Measurements from ENCODE around the gene KRAS. TPM values are rescaled to one million over a fixed set of nuclear protein-coding genes. Genes with fewer than 3 reads are reported as not detected.
"Not testable (repeated sequence)": the region's sequence is repeated elsewhere in the genome, so short reads cannot be mapped to it uniquely, and the experiment has no call there.

KRAS gene
- 10 to 100 TPM; 18.9 to 20.6 TPM for total RNA-seq

DNA sequence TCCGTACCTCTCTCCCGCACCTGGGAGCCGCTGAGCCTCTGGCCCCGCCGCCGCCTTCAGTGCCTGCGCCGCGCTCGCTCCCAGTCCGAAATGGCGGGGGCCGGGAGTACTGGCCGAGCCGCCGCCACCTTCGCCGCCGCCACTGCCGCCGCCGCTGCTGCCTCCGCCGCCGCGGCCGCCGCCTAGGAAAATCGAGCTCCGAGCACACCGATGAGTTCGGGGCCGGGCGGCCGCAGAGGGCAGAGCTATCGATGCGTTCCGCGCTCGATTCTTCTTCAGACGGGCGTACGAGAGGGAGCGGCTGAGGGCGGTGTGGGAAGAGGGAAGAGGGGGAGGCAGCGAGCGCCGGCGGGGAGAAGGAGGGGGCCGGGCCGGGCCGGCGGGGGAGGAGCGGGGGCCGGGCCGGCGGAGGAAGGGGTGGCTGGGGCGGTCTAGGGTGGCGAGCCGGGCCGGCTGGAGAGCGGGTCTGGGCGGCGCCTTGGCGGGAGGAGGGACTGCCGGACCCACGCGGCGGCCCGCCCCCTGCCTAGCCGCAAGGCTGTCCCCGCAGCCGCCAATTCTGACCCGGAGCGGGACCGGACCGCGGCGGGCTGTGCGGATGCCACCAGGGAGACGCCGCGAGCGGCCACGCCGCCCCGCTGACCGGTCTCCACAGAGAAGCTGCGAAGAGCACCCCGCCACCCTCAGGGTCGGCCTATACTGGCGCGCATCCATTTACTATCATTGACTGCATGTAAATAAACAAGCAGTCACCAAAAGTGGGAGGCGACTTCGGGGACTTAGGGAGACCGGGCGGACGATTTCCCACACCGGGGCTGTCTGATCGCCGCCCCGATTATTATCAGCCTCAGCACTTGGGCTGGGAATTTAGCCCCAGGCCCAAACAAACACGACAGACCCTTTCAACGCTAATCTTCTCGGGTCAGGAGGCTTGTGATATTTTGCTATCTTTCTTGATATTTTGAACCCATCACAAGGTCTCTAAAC lies at the start of gene KRAS:
TSS of gene KRAS (minus strand) at position 186 of the 987 bp plus-strand sequence.
- H3K4me3 Mint-ChIP-seq, result peak within 1 kb of the TSS; percentile 93
- peaks cover 43% of the 10 kb centered on the region for H3K4me1 Mint-ChIP-seq (ENCODE audit: low read depth)
- peak within 1 kb of the TSS; percentile 88 for H3K27ac Mint-ChIP-seq
- DNase-seq, result peak; percentile 94
- peaks cover 12% of the 10 kb centered on the region for H3K36me3 Mint-ChIP-seq (ENCODE audit: low read depth)
- no peaks in the 10 kb centered on the region for H3K9me3 Mint-ChIP-seq
- intact Hi-C loops (cut with micrococcal nuclease), result loop anchor here (1.0 to 2.0 kb wide), 6 partner anchors 10 to 198 kb away; partner anchors contain the start of genes DNAI7 and ETFRF1
- CTCF ChIA-PET, result interaction anchor here (0.6 to 1.0 kb wide), 3 partner anchors 10 to 132 kb away, joined by 3 to 5 read pairs (median 4); no protein-coding TSS in a partner anchor
- H3K27me3 Mint-ChIP-seq (ENCODE audit: low read depth), result no peaks in the 10 kb centered on the region

- H3K9me3 Mint-ChIP-seq, result no peaks in the 10 kb centered on the region
- intact Hi-C loops (cut with micrococcal nuclease), result no loop called here
- H3K4me3 Mint-ChIP-seq, result no peak overlapping the region
- no peaks in the 10 kb centered on the region for H3K36me3 Mint-ChIP-seq (ENCODE audit: low read depth)
- H3K27me3 Mint-ChIP-seq (ENCODE audit: low read depth), result peaks cover under 1% of the 10 kb centered on the region
- no peak for DNase-seq
- peaks cover 13% of the 10 kb centered on the region for H3K4me1 Mint-ChIP-seq (ENCODE audit: low read depth)
- no peak overlapping the region for H3K27ac Mint-ChIP-seq
- CTCF ChIA-PET, result interaction anchor here (0.6 kb wide), 1 partner anchor 508 kb away, joined by 5 read pairs; no protein-coding TSS in a partner anchor
Measured at GRCh38 chr12:25296381-25296780, 45.7 kb upstream of the KRAS start.

DNA sequence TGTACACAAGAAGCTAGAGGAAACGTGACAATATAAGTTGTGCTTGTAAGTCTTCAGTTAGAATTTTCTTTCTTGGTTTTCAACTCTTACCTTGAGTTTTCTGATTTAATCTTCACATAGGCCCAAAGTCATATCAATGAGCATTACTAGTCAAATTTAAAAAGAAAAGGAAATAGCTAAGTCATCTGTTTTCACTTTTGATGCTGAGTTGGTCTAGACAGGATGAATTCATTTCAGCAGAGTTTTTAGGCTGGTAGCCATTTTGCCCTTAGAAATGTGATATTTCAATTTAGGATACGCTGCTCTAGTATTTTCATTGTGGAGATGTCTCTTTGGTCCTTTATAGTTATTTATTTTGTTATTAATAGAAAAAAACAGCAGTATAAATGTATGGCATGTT lies 44.6 kb upstream of the KRAS start:
- Mint-ChIP-seq H3K27me3 (ENCODE audit: low read depth) (no peaks in the 10 kb centered on the region), H3K36me3 (ENCODE audit: low read depth) (no peaks in the 10 kb centered on the region), H3K4me3 (no peak overlapping the region), H3K27ac (no peak overlapping the region), H3K4me1 (ENCODE audit: low read depth) (peaks cover 13% of the 10 kb centered on the region), H3K9me3 (no peaks in the 10 kb centered on the region)
- intact Hi-C loops (cut with micrococcal nuclease), result no loop called here
- no peak for DNase-seq
- CTCF ChIA-PET, result no interaction called here

GRCh38 chr12:25293653-25294052 lies 42.9 kb upstream of the KRAS start:
- no peak for DNase-seq
- no peaks in the 10 kb centered on the region for H3K36me3 Mint-ChIP-seq (ENCODE audit: low read depth)
- CTCF ChIA-PET, result no interaction called here
- peaks cover 4% of the 10 kb centered on the region for H3K9me3 Mint-ChIP-seq
- H3K27ac Mint-ChIP-seq, result no peak overlapping the region
- H3K27me3 Mint-ChIP-seq (ENCODE audit: low read depth), result no peaks in the 10 kb centered on the region
- intact Hi-C loops (cut with micrococcal nuclease), result no loop called here
- H3K4me3 Mint-ChIP-seq, result no peak overlapping the region
- peaks cover 13% of the 10 kb centered on the region for H3K4me1 Mint-ChIP-seq (ENCODE audit: low read depth)

GRCh38 chr12:25292810-25293221 lies 42.1 kb upstream of the KRAS start:
- H3K4me3 Mint-ChIP-seq; H3K27ac Mint-ChIP-seq; H3K9me3 Mint-ChIP-seq; H3K27me3 Mint-ChIP-seq (ENCODE audit: low read depth); CTCF ChIA-PET; intact Hi-C loops (cut with micrococcal nuclease); H3K36me3 Mint-ChIP-seq (ENCODE audit: low read depth): not testable (repeated sequence)
- DNase-seq, result peak; percentile 52
- peaks cover 13% of the 10 kb centered on the region for H3K4me1 Mint-ChIP-seq (ENCODE audit: low read depth)

DNA sequence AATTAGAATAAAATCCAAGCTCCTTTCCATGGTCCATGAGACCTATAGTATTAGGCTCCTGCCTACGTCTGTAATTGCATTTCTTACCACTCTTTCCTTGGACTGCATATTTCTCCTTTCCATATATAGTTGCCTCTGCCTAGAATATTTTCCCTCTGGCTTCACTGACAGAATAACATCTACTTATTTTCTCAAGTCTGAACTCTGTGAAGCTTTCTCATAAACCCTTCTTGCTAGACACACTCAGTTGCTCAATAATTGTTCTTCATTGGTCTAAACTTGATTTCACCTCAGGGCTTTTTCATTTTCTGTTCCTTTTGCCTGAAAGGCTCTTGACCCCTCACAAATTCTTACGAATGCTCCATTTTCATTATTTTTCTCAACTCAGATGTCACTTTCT lies 36.9 kb upstream of the KRAS start:
- no peak overlapping the region for H3K4me3 Mint-ChIP-seq
- no peaks in the 10 kb centered on the region for H3K27me3 Mint-ChIP-seq (ENCODE audit: low read depth)
- intact Hi-C loops (cut with micrococcal nuclease), result no loop called here
- CTCF ChIA-PET, result interaction anchor here (1.6 kb wide), 1 partner anchor 37 kb away, joined by 4 read pairs; the partner anchor contains the start of gene KRAS
- no peak for DNase-seq
- H3K4me1 Mint-ChIP-seq (ENCODE audit: low read depth), result peaks cover 17% of the 10 kb centered on the region
- H3K27ac Mint-ChIP-seq, result no peak overlapping the region
- H3K9me3 Mint-ChIP-seq, result peaks cover 4% of the 10 kb centered on the region
- H3K36me3 Mint-ChIP-seq (ENCODE audit: low read depth), result no peaks in the 10 kb centered on the region

- DNase-seq, result no peak
- Mint-ChIP-seq H3K9me3 (peaks cover 4% of the 10 kb centered on the region), H3K4me3 (no peak overlapping the region), H3K27me3 (ENCODE audit: low read depth) (no peaks in the 10 kb centered on the region), H3K36me3 (ENCODE audit: low read depth) (no peaks in the 10 kb centered on the region), H3K27ac (no peak overlapping the region), H3K4me1 (ENCODE audit: low read depth) (peaks cover 19% of the 10 kb centered on the region)
- intact Hi-C loops (cut with micrococcal nuclease), result no loop called here
- CTCF ChIA-PET, result interaction anchor here (1.6 kb wide), 1 partner anchor 36 kb away, joined by 4 read pairs; the partner anchor contains the start of gene KRAS
Measured at GRCh38 chr12:25286837-25287236, 36.1 kb upstream of the KRAS start.

DNA sequence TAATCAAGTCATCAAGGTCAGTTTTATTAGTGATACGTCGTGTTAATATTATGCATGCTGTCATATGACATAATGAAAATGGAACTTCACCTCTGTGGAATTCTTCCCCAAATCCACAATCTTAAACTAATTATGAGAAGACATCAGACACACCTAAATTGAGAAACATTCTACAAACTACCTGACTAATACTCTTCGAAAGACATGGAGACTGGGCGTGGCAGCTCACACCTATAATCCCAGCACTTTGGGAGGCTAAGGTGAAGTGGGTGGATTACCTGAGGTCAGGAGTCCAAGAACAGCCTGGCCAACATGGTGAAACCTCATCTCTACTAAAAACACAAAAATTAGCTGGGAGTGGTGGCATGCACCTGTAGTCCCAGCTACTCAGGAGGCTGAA lies 33.3 kb upstream of the KRAS start:
- Mint-ChIP-seq H3K9me3 (no peaks in the 10 kb centered on the region), H3K4me3 (no peak overlapping the region), H3K36me3 (ENCODE audit: low read depth) (no peaks in the 10 kb centered on the region), H3K27me3 (ENCODE audit: low read depth) (no peaks in the 10 kb centered on the region), H3K4me1 (ENCODE audit: low read depth) (peaks cover 41% of the 10 kb centered on the region), H3K27ac (no peak overlapping the region)
- CTCF ChIA-PET, result interaction anchor here (0.6 to 1.0 kb wide), 2 partner anchors 50 to 646 kb away, joined by 4 to 6 read pairs; no protein-coding TSS in a partner anchor
- intact Hi-C loops (cut with micrococcal nuclease), result no loop called here
- no peak for DNase-seq

DNA sequence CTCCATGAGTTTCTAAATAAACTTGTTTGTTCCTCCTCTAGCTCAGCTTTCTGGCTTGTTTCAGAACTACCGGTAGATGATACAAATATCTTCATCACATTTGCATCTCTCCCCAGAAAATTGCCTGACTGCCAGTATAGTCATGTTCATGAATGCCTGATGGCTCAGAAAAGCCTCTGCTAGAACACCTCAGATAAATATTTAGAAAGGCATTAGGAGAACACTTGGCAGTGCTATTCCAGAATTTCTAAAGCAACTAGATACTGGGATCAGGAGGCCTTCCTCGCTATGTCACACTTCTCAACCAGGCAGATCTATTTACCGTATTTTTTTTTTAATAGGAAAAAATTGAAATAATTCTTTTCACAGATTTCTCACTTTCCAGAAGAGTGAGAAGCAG lies 32.3 kb upstream of the KRAS start:
- H3K27me3 Mint-ChIP-seq (ENCODE audit: low read depth), result no peaks in the 10 kb centered on the region
- CTCF ChIA-PET, result interaction anchor here (0.8 to 1.9 kb wide), 3 partner anchors 12 to 51 kb away, joined by 3 to 10 read pairs (median 6); no protein-coding TSS in a partner anchor
- H3K4me1 Mint-ChIP-seq (ENCODE audit: low read depth), result peaks cover 41% of the 10 kb centered on the region
- H3K36me3 Mint-ChIP-seq (ENCODE audit: low read depth), result no peaks in the 10 kb centered on the region
- H3K4me3 Mint-ChIP-seq, result no peak overlapping the region
- DNase-seq, result no peak
- intact Hi-C loops (cut with micrococcal nuclease), result no loop called here
- H3K27ac Mint-ChIP-seq, result no peak overlapping the region
- H3K9me3 Mint-ChIP-seq, result no peaks in the 10 kb centered on the region

DNA sequence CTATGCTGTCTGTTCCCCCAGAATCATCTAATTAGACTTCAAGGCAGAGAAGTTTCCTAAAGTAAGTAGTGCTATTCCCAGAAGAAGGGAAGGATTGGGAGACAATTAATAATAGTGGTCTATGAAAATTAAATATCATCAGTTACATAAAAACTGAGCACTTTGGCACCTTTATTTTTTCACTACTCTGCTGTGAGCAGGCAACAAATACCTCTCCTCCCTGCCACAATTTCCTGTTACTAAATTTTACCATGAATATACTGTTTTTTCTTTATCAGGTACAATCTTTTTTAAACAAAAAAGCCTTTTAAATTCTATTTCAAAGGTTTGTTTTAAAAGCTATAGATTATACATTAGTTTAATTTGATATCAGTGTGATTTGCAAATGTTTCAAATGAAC lies 29.4 kb upstream of the KRAS start:
- CTCF ChIA-PET, result no interaction called here
- Mint-ChIP-seq H3K27me3 (ENCODE audit: low read depth) (no peaks in the 10 kb centered on the region), H3K27ac (no peak overlapping the region)

DNA sequence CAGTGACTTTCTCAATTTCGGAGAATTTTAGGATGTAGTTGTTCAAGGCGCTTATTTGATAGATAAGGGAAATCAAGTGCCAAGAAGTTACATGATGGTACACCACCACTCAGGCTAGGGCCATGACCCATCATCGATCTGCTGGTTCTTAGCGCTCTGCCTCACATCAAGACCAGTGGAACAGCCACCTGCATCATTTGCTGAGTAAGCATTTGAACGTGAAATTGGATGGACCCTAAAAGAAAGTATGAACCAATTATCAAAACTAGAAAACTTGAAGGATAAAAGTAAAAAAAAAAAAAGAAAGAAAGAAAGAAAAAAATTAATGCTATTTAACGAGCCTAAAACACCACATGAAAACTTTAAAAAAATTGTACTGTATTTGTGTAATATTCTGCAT lies 27.5 kb upstream of the KRAS start:
- CTCF ChIA-PET, result no interaction called here
- peaks cover 42% of the 10 kb centered on the region for H3K4me1 Mint-ChIP-seq (ENCODE audit: low read depth)

More for the DNA sequence above, 29.4 kb upstream of the KRAS start:
- Mint-ChIP-seq H3K4me1 (ENCODE audit: low read depth) (peaks cover 48% of the 10 kb centered on the region), H3K36me3 (ENCODE audit: low read depth) (no peaks in the 10 kb centered on the region), H3K9me3 (no peaks in the 10 kb centered on the region), H3K4me3 (no peak overlapping the region)
- no peak for DNase-seq
- intact Hi-C loops (cut with micrococcal nuclease), result loop anchor here (1.0 kb wide), 1 partner anchor 40 kb away; no protein-coding TSS in a partner anchor

DNA sequence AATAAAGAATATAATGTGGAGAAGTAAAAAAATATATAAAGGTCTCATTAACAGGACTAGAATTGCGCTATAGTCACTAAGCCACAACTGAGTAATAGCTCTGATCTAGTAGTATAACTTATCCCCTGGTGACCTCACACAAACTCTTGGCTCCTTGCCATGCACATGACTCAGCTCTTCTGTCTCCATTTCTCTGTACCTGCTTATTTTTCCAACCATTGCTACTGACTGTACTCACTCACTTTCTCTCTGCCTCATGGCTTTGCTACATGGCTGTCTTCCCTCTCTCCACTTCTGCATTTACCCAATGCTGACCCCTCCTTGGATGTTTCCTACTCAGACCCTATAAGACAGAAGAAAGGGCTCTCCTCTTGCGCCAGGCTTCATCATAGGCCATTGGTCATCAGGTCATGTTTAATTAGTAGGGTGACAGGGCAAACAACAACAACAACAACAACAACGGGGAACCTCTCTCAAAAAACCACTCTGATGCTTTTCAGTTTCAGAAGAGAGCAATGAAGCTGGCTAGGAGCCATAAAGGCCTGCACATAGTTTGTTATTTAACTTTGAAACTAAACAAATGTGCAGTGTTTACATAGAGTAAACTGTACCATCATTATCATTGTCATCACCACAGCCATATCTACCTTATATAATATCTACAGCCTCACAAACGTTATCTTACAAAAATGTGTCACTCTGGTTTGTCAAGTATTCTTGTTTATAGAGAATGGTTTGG lies 25.6 kb upstream of the KRAS start:
- Mint-ChIP-seq H3K9me3 (no peaks in the 10 kb centered on the region), H3K36me3 (ENCODE audit: low read depth) (no peaks in the 10 kb centered on the region), H3K27ac (peak overlapping the region; percentile 14), H3K4me1 (ENCODE audit: low read depth) (peaks cover 29% of the 10 kb centered on the region), H3K4me3 (no peak overlapping the region), H3K27me3 (ENCODE audit: low read depth) (no peaks in the 10 kb centered on the region)
- CTCF ChIA-PET, result interaction anchor here (0.6 to 1.3 kb wide), 5 partner anchors 17 to 297 kb away, joined by 3 read pairs; no protein-coding TSS in a partner anchor
- DNase-seq, result peak; percentile 90
- intact Hi-C loops (cut with micrococcal nuclease), result loop anchor here (1.0 to 2.0 kb wide), 4 partner anchors 14 to 58 kb away; no protein-coding TSS in a partner anchor

More for the DNA sequence above, 27.5 kb upstream of the KRAS start:
- H3K36me3 Mint-ChIP-seq (ENCODE audit: low read depth), result no peaks in the 10 kb centered on the region
- no peak for DNase-seq
- no peaks in the 10 kb centered on the region for H3K27me3 Mint-ChIP-seq (ENCODE audit: low read depth)
- H3K9me3 Mint-ChIP-seq, result no peaks in the 10 kb centered on the region
- intact Hi-C loops (cut with micrococcal nuclease), result no loop called here
- H3K4me3 Mint-ChIP-seq, result no peak overlapping the region
- H3K27ac Mint-ChIP-seq, result no peak overlapping the region

Measured in activated naive CD4-positive, alpha-beta T cell treated with anti-CD3 and anti-CD28 coated beads for 36 hours (primary cell).